Kidney (tissue), 14 donors: ENCODE data around the gene RNASEH2B. TPM values are rescaled to one million over a fixed set of nuclear protein-coding genes. Genes with fewer than 3 reads are reported as not detected.

Experiments used
- DNase-seq, 5 donors: peaks; one replicate each; pipeline ENCODE4 v3.0.0-alpha.2; 2013 to 2020
- FAIRE-seq: peaks from 2 replicates; lab custom pipeline; 2012; peaks lifted over from hg19 to GRCh38; lab: Jason Lieb, UNC
- H3K27ac ChIP-seq, 2 donors: one replicate each; pipeline ENCODE4 v1.7.0; 2013; ENCODE audit warnings: low read depth in 2 of 2, low read length in 2 of 2, inconsistent platforms in 1 of 2
- H3K27me3 ChIP-seq: one replicate; pipeline ENCODE4 v1.7.1; 2013; ENCODE audit warnings: low read length, inconsistent platforms; ENCODE audit not compliant: control insufficient read depth, insufficient read depth
- H3K36me3 ChIP-seq, 3 donors: one replicate each; pipeline versions ENCODE4 v1.7.0 to v1.7.1; 2013; ENCODE audit warnings: low read length in 3 of 3, control low read depth in 1 of 3, inconsistent platforms in 1 of 3; ENCODE audit not compliant: insufficient read depth in 3 of 3, control insufficient read depth in 2 of 3
- H3K4me1 ChIP-seq, 3 donors: one replicate each; pipeline versions ENCODE4 v1.7.0 to v1.7.1; 2013; ENCODE audit warnings: low read length in 3 of 3, inconsistent platforms in 1 of 3, low read depth in 1 of 3; ENCODE audit not compliant: control insufficient read depth in 2 of 3, insufficient read depth in 2 of 3
- H3K4me3 ChIP-seq, 3 donors: one replicate each; pipeline versions ENCODE4 v1.7.0 to v1.8.1; 2013; ENCODE audit warnings: low read length in 3 of 3, control low read depth in 1 of 3, inconsistent platforms in 1 of 3
- H3K9ac ChIP-seq, 3 donors: one replicate each; pipeline versions ENCODE4 v1.7.0 to v1.7.1; 2013; ENCODE audit warnings: low read length in 3 of 3, control low read depth in 1 of 3, inconsistent platforms in 1 of 3
- H3K9me3 ChIP-seq, 3 donors: one replicate each; pipeline versions ENCODE4 v1.7.0 to v1.7.1; 2013; ENCODE audit warnings: low read length in 3 of 3, control low read depth in 1 of 3, inconsistent platforms in 1 of 3; ENCODE audit not compliant: control insufficient read depth in 2 of 3, insufficient read depth in 1 of 3
- CTCF ChIP-seq: IDR thresholded peaks from 3 replicates; pipeline ENCODE4 v1.5.1; 2012; ENCODE audit warnings: mild to moderate bottlenecking, moderate library complexity, borderline replicate concordance; ENCODE audit not compliant: insufficient read depth; ENCODE audit errors: extremely low read depth
- intact Hi-C: fragments of 100-400 bp; cut with DNase I; formaldehyde crosslinking; loops from one replicate; pipeline ENCODE4 v1.11.1; 2022
- polyA plus RNA-seq: library from polyadenylated mRNA; stranded (reverse); fragments of 350-450 nt; fragmentation: Illumina TruSeq; extraction: RNeasy Lipid Tissue Mini Kit (QIAGEN cat#74804); gene quantifications from one replicate; pipeline ENCODE4 v1.2.3, GENCODE V29; 2014; ENCODE audit warnings: low read depth, low replicate concordance; ENCODE audit not compliant: insufficient read depth
- total RNA-seq: library from RNA; stranded (reverse); fragmentation: NEBNext Ultra II Directional; extraction: Animal tissue kit (Norgen Biotek cat#: 25700); gene quantifications from one replicate; pipeline ENCODE4 v1.2.1, GENCODE V29; 2021
- donor health status: control.
- donor health status: control.
- donor health status: control.
- donor health status: control.
- donor health status: control.
- donor health status: DM: yes; HTN: yes; CAD: no.
- donor health status: Normal renal cell carcinoma (clear cell type).

The RNASEH2B gene
- total and polyA plus RNA-seq, 2 donors from 2014 or later = 32.5 to 37.7 TPM

GRCh38 chr13:50934735-50935435 is 25.3 kb downstream of the RNASEH2B start:
- no peak for TF ChIP-seq CTCF
- H3K9ac ChIP-seq = no peak overlapping the region
- H3K27ac ChIP-seq = no peak overlapping the region
- DNase-seq (no peak), FAIRE-seq (no peak)
- peaks cover 2 to 11% (median 6%) of the 10 kb centered on the region in 3 donors for H3K36me3 ChIP-seq
- H3K4me1 ChIP-seq = no peaks in the 10 kb centered on the region
- no peak overlapping the region for H3K4me3 ChIP-seq
- intact Hi-C loops = no loop called here
- no peaks in the 10 kb centered on the region for H3K27me3 ChIP-seq
- no peaks in the 10 kb centered on the region for H3K9me3 ChIP-seq

- H3K36me3 ChIP-seq = peaks cover 2 to 11% (median 6%) of the 10 kb centered on the region in 3 donors
- H3K9ac ChIP-seq = no peak overlapping the region
- no peaks in the 10 kb centered on the region for H3K4me1 ChIP-seq
- no peaks in the 10 kb centered on the region for H3K27me3 ChIP-seq
- intact Hi-C loops = no loop called here
- no peaks in the 10 kb centered on the region for H3K9me3 ChIP-seq
- DNase-seq (no peak), FAIRE-seq (no peak)
- H3K4me3 ChIP-seq = no peak overlapping the region
- H3K27ac ChIP-seq = no peak overlapping the region
- TF ChIP-seq CTCF = no peak
These were observed 27.1 kb downstream of the RNASEH2B start for GRCh38 chr13:50936679-50937078.

- H3K4me1 ChIP-seq = no peaks in the 10 kb centered on the region
- no peak overlapping the region for H3K27ac ChIP-seq
- no peaks in the 10 kb centered on the region for H3K27me3 ChIP-seq
- H3K4me3 ChIP-seq = no peak overlapping the region
- DNase-seq = no peak
- no peak overlapping the region for H3K9ac ChIP-seq
- H3K36me3 ChIP-seq = peaks cover 0 to 4% (median 2%) of the 10 kb centered on the region in 3 donors
- no peaks in the 10 kb centered on the region for H3K9me3 ChIP-seq
- intact Hi-C loops = no loop called here
- TF ChIP-seq CTCF = no peak
- no peak for FAIRE-seq
These were observed 30.9 kb downstream of the RNASEH2B start for GRCh38 chr13:50940509-50940908.
